CD14-positive monocyte (primary cell): ENCODE data around the gene CD44. TPM values are rescaled to one million over a fixed set of nuclear protein-coding genes. Genes with fewer than 3 reads are reported as not detected.

Experiments used
- DNase-seq, 3 donors: peaks; one replicate each; pipeline ENCODE4 v3.0.0-alpha.2; 2011 to 2022
- H2AFZ ChIP-seq: 2 replicates; pipeline ENCODE4 v1.6.0; 2012; ENCODE audit warnings: mild to moderate bottlenecking, low read depth, low read length, inconsistent platforms; ENCODE audit not compliant: insufficient read depth, poor library complexity, severe bottlenecking
- H3K27ac ChIP-seq, 2 donors: 1 replicate in 1 of 2; 2 replicates in 1 of 2; pipeline ENCODE4 v1.5.1; 2012 to 2013; ENCODE audit warnings: low read length in 2 of 2, control low read depth in 1 of 2, inconsistent platforms in 1 of 2, low read depth in 1 of 2, mild to moderate bottlenecking in 1 of 2
- H3K27me3 ChIP-seq, 2 donors: one replicate each; pipeline versions ENCODE4 v1.6.0 to v1.6.1; 2011 to 2013; ENCODE audit warnings: low read length in 2 of 2; ENCODE audit not compliant: control insufficient read depth in 2 of 2, insufficient read depth in 2 of 2
- H3K36me3 ChIP-seq, 2 donors: replicated peaks in 1 of 2; 1 replicate in 1 of 2; 2 replicates in 1 of 2; pipeline versions ENCODE4 v1.5.1 to v1.6.1; 2012 to 2013; ENCODE audit warnings: low read length in 2 of 2, control low read depth in 1 of 2, inconsistent platforms in 1 of 2, mild to moderate bottlenecking in 1 of 2; ENCODE audit not compliant: insufficient read depth in 2 of 2, control insufficient read depth in 1 of 2
- H3K4me1 ChIP-seq, 2 donors: 1 replicate in 1 of 2; 2 replicates in 1 of 2; pipeline versions ENCODE4 v1.5.1 to v1.6.1; 2012 to 2013; ENCODE audit warnings: low read length in 2 of 2, control low read depth in 1 of 2, inconsistent platforms in 1 of 2, mild to moderate bottlenecking in 1 of 2, moderate library complexity in 1 of 2; ENCODE audit not compliant: insufficient read depth in 2 of 2, control insufficient read depth in 1 of 2
- H3K4me2 ChIP-seq: replicated peaks from 2 replicates; pipeline ENCODE3; 2012; ENCODE audit warnings: low read length, moderate library complexity, mild to moderate bottlenecking; ENCODE audit not compliant: poor library complexity, severe bottlenecking; ENCODE audit errors: extremely low read depth
- H3K4me3 ChIP-seq, 3 experiments: fragments of 200-600 bp in 1 of 3; sonication (generic) in 1 of 3; replicated peaks in 1 of 3; 1 replicate in 2 of 3; 2 replicates in 1 of 3; pipeline ENCODE4 v1.5.1; 2011 to 2013; ENCODE audit warnings: low read length in 3 of 3, mild to moderate bottlenecking in 3 of 3, control low read depth in 2 of 3, low read depth in 2 of 3, inconsistent platforms in 1 of 3, moderate library complexity in 1 of 3
- H3K79me2 ChIP-seq: 2 replicates; pipeline ENCODE4 v1.6.0; 2012; ENCODE audit warnings: mild to moderate bottlenecking, control low read depth, inconsistent platforms, low read length, moderate library complexity; ENCODE audit not compliant: insufficient read depth
- H3K9ac ChIP-seq: 2 replicates; pipeline ENCODE4 v1.6.0; 2017; ENCODE audit warnings: low read length, mild to moderate bottlenecking; ENCODE audit not compliant: insufficient read depth, poor library complexity, severe bottlenecking
- H3K9me3 ChIP-seq, 2 donors: replicated peaks in 1 of 2; 1 replicate in 1 of 2; 2 replicates in 1 of 2; pipeline versions ENCODE4 v1.5.1 to v1.6.1; 2012 to 2013; ENCODE audit warnings: low read length in 2 of 2, control low read depth in 1 of 2; ENCODE audit not compliant: control insufficient read depth in 1 of 2, insufficient read depth in 1 of 2
- H4K20me1 ChIP-seq: 2 replicates; pipeline ENCODE4 v1.6.0; 2012; ENCODE audit warnings: mild to moderate bottlenecking, low read length, control low read depth, moderate library complexity; ENCODE audit not compliant: insufficient read depth
- H3K27ac Mint-ChIP-seq, 7 donors: one replicate each; pipeline ENCODE4 v1.8.0; 2020; ENCODE audit warnings: mild to moderate bottlenecking in 7 of 7, mixed read lengths in 7 of 7, moderate library complexity in 6 of 7, inconsistent platforms in 2 of 7
- H3K27me3 Mint-ChIP-seq, 3 donors: one replicate each; pipeline ENCODE4 v1.8.0; 2021 to 2022; ENCODE audit warnings: low read depth in 3 of 3, mild to moderate bottlenecking in 3 of 3, mixed read lengths in 3 of 3, moderate library complexity in 3 of 3, inconsistent platforms in 1 of 3
- H3K36me3 Mint-ChIP-seq, 2 donors: one replicate each; pipeline ENCODE4 v1.8.0; 2020; ENCODE audit warnings: mixed read lengths in 2 of 2, inconsistent platforms in 1 of 2, mild to moderate bottlenecking in 1 of 2
- H3K4me1 Mint-ChIP-seq: one replicate; pipeline ENCODE4 v1.8.0; 2020; ENCODE audit warnings: mild to moderate bottlenecking, mixed read lengths
- H3K4me3 Mint-ChIP-seq, 2 donors: one replicate each; pipeline ENCODE4 v1.8.0; 2020; ENCODE audit warnings: mild to moderate bottlenecking in 2 of 2, mixed read lengths in 2 of 2, moderate library complexity in 1 of 2
- H3K9me3 Mint-ChIP-seq, 7 donors: one replicate each; pipeline ENCODE4 v1.8.0; 2020 to 2022; ENCODE audit warnings: mixed read lengths in 7 of 7, mild to moderate bottlenecking in 6 of 7, moderate library complexity in 6 of 7, inconsistent platforms in 2 of 7
- WGBS: methylation state at CpG from one replicate; pipeline ENCODE4 v1.1.5; 2013; ENCODE audit warnings: missing lambda C conversion rate; ENCODE audit not compliant: insufficient coverage; 5-methylcytosine and 5-hydroxymethylcytosine counted together
- intact Hi-C, 2 donors: fragments of 100-400 bp; cut with micrococcal nuclease; formaldehyde crosslinking; loops; one replicate each; pipeline versions ENCODE4 v1.15.0 to v1.15.1; 2023
- polyA plus RNA-seq, 3 donors: library from polyadenylated mRNA; depleted of rRNA in 1 of 3; unstranded in 2 of 3; stranded (reverse) in 1 of 3; fragments of 300-500 nt in 2 of 3; fragments of >200 nt in 1 of 3; fragmentation: Illumina TruSeq in 2 of 3; gene quantifications; 1 replicate in 2 of 3; 2 replicates in 1 of 3; pipeline ENCODE4 v1.2.3, GENCODE V29; 2012 to 2021
- TF ChIP-seq, protein P1 (sequence below): fragments of 200-600 bp; IDR thresholded peaks from one replicate; pipeline ENCODE4 v1.8.0; 2022; ENCODE audit warnings: antibody characterized with exemption, mild to moderate bottlenecking

Gene CD44
- polyA plus RNA-seq, 3 donors = 415 to 866 (median 531) TPM

DNA sequence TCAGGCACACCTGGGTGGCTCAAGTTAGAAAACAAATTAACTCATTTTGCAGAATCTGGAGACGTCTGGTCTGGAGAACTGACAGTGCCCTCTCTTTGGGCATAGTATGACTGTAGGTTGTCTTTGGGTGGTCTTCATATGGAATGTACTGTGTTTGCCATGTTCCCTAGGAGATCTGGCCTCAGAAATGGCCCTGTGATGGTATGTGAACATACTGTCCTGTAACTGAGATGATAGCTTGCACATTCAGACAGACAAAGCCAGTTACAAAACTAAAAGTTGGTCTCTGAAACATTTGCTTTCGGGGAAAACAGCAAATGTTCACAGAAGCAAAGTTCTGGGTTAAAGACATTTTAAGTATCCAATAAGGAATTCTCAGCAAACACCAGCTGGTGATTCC lies 29.7 kb downstream of the CD44 start:
- Mint-ChIP-seq H3K4me1 (peaks cover 93% of the 10 kb centered on the region), H3K4me3 (no peak overlapping the region), H3K27me3 (no peaks in the 10 kb centered on the region), H3K9me3 (no peaks in the 10 kb centered on the region), H3K36me3 (peaks cover 59 to 66% of the 10 kb centered on the region in 2 donors), H3K27ac (peak overlapping the region in 6 of 7 donors; percentile 18 to 95 (median 65))
- intact Hi-C loops = loop anchor here in 1 of 2 donors (10.0 kb wide), 1 partner anchor 46 kb away; no protein-coding TSS in a partner anchor
- WGBS = 86% methylated on average over 1 of the region's 2 CpGs
- H3K27me3 ChIP-seq = no peaks in the 10 kb centered on the region
- no peaks in the 10 kb centered on the region for H3K9me3 ChIP-seq
- no peak overlapping the region for H3K4me3 ChIP-seq
- TF ChIP-seq, protein P1, sequence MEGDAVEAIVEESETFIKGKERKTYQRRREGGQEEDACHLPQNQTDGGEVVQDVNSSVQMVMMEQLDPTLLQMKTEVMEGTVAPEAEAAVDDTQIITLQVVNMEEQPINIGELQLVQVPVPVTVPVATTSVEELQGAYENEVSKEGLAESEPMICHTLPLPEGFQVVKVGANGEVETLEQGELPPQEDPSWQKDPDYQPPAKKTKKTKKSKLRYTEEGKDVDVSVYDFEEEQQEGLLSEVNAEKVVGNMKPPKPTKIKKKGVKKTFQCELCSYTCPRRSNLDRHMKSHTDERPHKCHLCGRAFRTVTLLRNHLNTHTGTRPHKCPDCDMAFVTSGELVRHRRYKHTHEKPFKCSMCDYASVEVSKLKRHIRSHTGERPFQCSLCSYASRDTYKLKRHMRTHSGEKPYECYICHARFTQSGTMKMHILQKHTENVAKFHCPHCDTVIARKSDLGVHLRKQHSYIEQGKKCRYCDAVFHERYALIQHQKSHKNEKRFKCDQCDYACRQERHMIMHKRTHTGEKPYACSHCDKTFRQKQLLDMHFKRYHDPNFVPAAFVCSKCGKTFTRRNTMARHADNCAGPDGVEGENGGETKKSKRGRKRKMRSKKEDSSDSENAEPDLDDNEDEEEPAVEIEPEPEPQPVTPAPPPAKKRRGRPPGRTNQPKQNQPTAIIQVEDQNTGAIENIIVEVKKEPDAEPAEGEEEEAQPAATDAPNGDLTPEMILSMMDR = no peak
- H3K9ac ChIP-seq = no peak overlapping the region
- H3K36me3 ChIP-seq = peaks cover 2 to 54% of the 10 kb centered on the region in 2 donors
- H3K4me2 ChIP-seq = no peak overlapping the region
- no peak overlapping the region for H2AFZ ChIP-seq
- H3K4me1 ChIP-seq = peaks cover 85 to 99% of the 10 kb centered on the region in 2 donors
- no peak for DNase-seq
- H4K20me1 ChIP-seq = peaks cover 100% of the 10 kb centered on the region
- peak overlapping the region in 1 of 2 donors; percentile 96 for H3K27ac ChIP-seq
- H3K79me2 ChIP-seq = peaks cover 100% of the 10 kb centered on the region

DNA sequence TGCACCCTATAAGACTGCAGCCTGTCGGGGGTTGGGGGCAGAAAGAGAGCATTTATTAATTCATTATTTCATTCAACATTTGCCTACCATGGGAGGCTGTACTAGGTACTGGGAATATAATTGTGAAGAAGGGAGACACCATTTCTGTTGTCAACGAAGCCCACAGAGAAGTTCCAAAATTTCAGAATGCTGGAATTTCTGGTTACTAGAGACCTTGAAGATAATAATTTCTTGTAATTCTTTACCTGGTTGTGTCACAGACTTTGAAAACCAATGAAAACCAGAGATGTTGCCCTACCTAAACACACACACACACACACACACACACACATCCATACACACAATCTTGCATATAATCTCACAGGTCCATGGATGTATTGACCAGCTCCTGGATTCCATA lies 30.1 kb downstream of the CD44 start:
- Mint-ChIP-seq H3K4me3 (no peak overlapping the region), H3K9me3 (no peaks in the 10 kb centered on the region), H3K36me3 (peaks cover 55 to 63% of the 10 kb centered on the region in 2 donors), H3K27me3 (no peaks in the 10 kb centered on the region), H3K27ac (peak overlapping the region in 2 of 7 donors; percentile 74 to 78), H3K4me1 (peaks cover 93% of the 10 kb centered on the region)
- H3K36me3 ChIP-seq = peaks cover 2 to 49% of the 10 kb centered on the region in 2 donors
- H2AFZ ChIP-seq = no peak overlapping the region
- no peak overlapping the region for H3K27ac ChIP-seq
- H3K9me3 ChIP-seq = no peaks in the 10 kb centered on the region
- intact Hi-C loops = loop anchor here in 1 of 2 donors (10.0 kb wide), 1 partner anchor 46 kb away; no protein-coding TSS in a partner anchor
- TF ChIP-seq, protein P1 = no peak
- no CpG with 5 or more reads among the region's 2 CpGs for WGBS
- H3K4me3 ChIP-seq = no peak overlapping the region
- no peaks in the 10 kb centered on the region for H3K27me3 ChIP-seq
- no peak for DNase-seq
- peaks cover 85 to 99% of the 10 kb centered on the region in 2 donors for H3K4me1 ChIP-seq
- H3K9ac ChIP-seq = no peak overlapping the region
- H3K4me2 ChIP-seq = no peak overlapping the region
- H4K20me1 ChIP-seq = peaks cover 100% of the 10 kb centered on the region
- H3K79me2 ChIP-seq = peaks cover 100% of the 10 kb centered on the region
